Fibroblast of villous mesenchyme (primary cell): ENCODE measurements around the gene SLC47A1. TPM values are rescaled to one million over a fixed set of nuclear protein-coding genes. Genes with fewer than 3 reads are reported as not detected.

Experiments used
- DNase-seq: peaks from one replicate; pipeline ENCODE4 v3.0.0-alpha.2; 2010; ENCODE audit warnings: low read depth
- H3K4me3 ChIP-seq: 2 replicates; pipeline ENCODE4 v1.5.1; 2011; ENCODE audit warnings: low read depth, mild to moderate bottlenecking, low read length
- small RNA-seq: library from RNA; depleted of rRNA; stranded (forward); fragments of <200 nt; gene quantifications from one replicate; pipeline ENCODE3, GENCODE V24; 2012
- total RNA-seq: library from RNA; depleted of rRNA; stranded (reverse); fragments of >200 nt; gene quantifications from 2 replicates; pipeline ENCODE4 v1.2.3, GENCODE V29; 2012
- TF ChIP-seq, protein P1 (sequence below): IDR thresholded peaks from 2 replicates; pipeline ENCODE4 v1.5.1; 2012; ENCODE audit warnings: low read depth, mild to moderate bottlenecking, low read length; ENCODE audit not compliant: insufficient read depth

The SLC47A1 gene
- total RNA-seq, 1 donor: 0.86 TPM

GRCh38 chr17:19613979-19614378 is 80.3 kb downstream of the SLC47A1 start:
- DNase-seq: no peak
- TF ChIP-seq, protein P1, sequence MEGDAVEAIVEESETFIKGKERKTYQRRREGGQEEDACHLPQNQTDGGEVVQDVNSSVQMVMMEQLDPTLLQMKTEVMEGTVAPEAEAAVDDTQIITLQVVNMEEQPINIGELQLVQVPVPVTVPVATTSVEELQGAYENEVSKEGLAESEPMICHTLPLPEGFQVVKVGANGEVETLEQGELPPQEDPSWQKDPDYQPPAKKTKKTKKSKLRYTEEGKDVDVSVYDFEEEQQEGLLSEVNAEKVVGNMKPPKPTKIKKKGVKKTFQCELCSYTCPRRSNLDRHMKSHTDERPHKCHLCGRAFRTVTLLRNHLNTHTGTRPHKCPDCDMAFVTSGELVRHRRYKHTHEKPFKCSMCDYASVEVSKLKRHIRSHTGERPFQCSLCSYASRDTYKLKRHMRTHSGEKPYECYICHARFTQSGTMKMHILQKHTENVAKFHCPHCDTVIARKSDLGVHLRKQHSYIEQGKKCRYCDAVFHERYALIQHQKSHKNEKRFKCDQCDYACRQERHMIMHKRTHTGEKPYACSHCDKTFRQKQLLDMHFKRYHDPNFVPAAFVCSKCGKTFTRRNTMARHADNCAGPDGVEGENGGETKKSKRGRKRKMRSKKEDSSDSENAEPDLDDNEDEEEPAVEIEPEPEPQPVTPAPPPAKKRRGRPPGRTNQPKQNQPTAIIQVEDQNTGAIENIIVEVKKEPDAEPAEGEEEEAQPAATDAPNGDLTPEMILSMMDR: no peak

GRCh38 chr17:19614900-19615299 is 81.2 kb downstream of the SLC47A1 start:
- no peak overlapping the region for H3K4me3 ChIP-seq
- TF ChIP-seq, protein P1: no peak
- no peak for DNase-seq

More at GRCh38 chr17:19613979-19614378, 80.3 kb downstream of the SLC47A1 start:
- no peak overlapping the region for H3K4me3 ChIP-seq

- TF ChIP-seq, protein P1: no peak
- DNase-seq: no peak
- H3K4me3 ChIP-seq: no peak overlapping the region
These were observed 84.4 kb downstream of the SLC47A1 start for GRCh38 chr17:19618015-19618414.

DNA sequence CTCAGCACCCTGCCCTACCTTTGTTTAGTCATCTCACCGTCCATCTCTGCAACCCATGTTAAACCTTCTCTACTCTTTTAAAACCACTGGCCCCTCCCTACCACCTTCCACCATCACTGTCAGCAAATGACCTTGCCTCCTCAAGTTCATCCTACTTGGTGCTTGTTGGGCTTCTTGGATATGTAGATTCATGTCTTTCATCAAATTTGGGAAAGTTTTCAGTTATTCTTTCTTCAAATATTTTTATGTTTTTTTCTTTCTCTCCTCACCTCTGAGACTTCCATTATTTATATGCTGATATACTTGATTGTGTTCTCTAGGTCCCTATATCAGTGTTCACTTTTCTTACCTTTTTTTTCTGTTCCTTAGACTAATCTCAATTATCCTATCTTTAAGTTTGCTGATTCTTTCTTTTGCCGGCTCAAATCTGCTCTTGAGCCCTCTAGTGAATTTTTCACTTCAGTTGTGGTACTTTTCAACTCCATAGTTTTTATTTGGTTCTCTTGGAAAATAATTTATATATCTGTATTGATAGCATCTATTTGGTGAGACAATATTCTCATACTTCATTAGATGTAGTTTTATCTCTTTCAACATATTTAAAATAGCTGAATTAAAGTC is 86.2 kb downstream of the SLC47A1 start:
- no peak overlapping the region for H3K4me3 ChIP-seq
- TF ChIP-seq, protein P1: no peak
- DNase-seq: no peak

DNA sequence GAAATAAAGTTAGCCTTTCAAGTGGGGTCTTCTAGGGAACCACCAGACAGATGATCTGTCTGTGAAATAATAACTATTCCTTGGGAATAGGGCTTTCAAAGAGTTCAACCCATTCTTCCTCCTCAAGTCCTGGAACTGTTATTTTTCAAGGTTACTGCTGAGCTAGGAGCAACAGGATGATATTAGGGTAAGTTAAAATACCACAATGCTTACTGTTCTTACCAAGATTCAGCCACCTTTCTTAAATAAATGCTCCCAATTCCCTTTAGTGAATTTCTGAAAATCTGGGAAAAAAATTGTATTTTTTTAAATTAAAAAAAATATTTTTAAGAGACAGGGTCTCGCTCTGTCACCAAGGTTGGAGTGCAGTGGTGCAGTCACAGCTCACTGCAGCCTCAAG is 88.0 kb downstream of the SLC47A1 start:
- DNase-seq: no peak
- TF ChIP-seq, protein P1: no peak
- no peak overlapping the region for H3K4me3 ChIP-seq

DNA sequence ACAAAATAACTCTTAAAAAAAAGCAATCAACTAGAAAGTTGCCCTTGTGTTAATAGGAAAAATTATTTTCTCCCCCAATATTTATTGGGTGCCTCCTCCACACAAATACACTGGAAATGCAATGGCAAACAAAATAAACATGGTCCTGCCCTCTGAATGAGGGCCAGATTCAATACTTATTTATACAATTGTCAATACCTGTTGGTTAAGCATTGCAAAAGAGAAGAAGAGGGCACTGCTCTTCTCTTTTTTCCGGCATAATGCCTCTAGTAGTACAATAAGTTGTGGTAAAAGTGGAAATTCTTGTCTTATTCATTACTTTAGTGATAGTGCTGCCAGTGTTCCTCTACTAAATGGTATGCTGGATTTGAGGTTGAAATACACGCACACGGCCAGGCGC is 92.4 kb downstream of the SLC47A1 start:
- H3K4me3 ChIP-seq: no peak overlapping the region
- TF ChIP-seq, protein P1: no peak
- no peak for DNase-seq

Small RNA genes lying within 50 kb of the gene (small RNA-seq; reads per million reads assigned to genes)
- gene AC025627.2 (not detected), gene NMTRQ-TTG12-1 (not detected)

Other genes starting within 250 kb of the SLC47A1 start
- gene B9D1, start 171.1 kb upstream of the SLC47A1 start, total RNA-seq: 40.2 and 42.5 TPM in 2 replicates
- gene MAPK7, start 155.4 kb upstream of the SLC47A1 start, total RNA-seq: 14.7 and 24.2 TPM in 2 replicates
- 17.7 and 28.7 TPM in 2 replicates for gene MFAP4, start 146.7 kb upstream of the SLC47A1 start, total RNA-seq
- gene RNF112, start 122.6 kb upstream of the SLC47A1 start, total RNA-seq: 0.64 and 0.86 TPM in 2 replicates
- 34.5 and 36.7 TPM in 2 replicates for gene ALDH3A2, start 114.9 kb downstream of the SLC47A1 start, total RNA-seq
- not detected in 2 replicates for gene SLC47A2, start 182.7 kb downstream of the SLC47A1 start, total RNA-seq
- gene ALDH3A1, start 214.4 kb downstream of the SLC47A1 start, total RNA-seq: not detected in 2 replicates